Mesenchymal stem cell (in vitro differentiated cells and primary cell): ENCODE data around the gene GLI2.

Experiments used
- DNase-seq: peaks from one replicate; pipeline ENCODE4 v3.0.0-alpha.2; 2013
- H2AFZ ChIP-seq: one replicate; pipeline ENCODE4 v1.6.1; 2013; ENCODE audit warnings: low read depth, mild to moderate bottlenecking, control low read depth, inconsistent platforms, low read length, moderate library complexity
- H2AK5ac ChIP-seq: 2 replicates; pipeline ENCODE4 v1.6.1; 2013; ENCODE audit warnings: low read length, moderate library complexity, mild to moderate bottlenecking, inconsistent platforms; ENCODE audit not compliant: severe bottlenecking
- H2BK120ac ChIP-seq: one replicate; pipeline ENCODE4 v1.6.1; 2013; ENCODE audit warnings: low read depth, mild to moderate bottlenecking, inconsistent platforms, low read length, moderate library complexity
- H2BK12ac ChIP-seq, 2 experiments: one replicate each; pipeline ENCODE4 v1.6.1; 2013; ENCODE audit warnings: inconsistent platforms in 2 of 2, low read length in 2 of 2, mild to moderate bottlenecking in 2 of 2, moderate library complexity in 2 of 2, control low read depth in 1 of 2
- H2BK15ac ChIP-seq: one replicate; pipeline ENCODE4 v1.6.1; 2013; ENCODE audit warnings: mild to moderate bottlenecking, low read depth, inconsistent platforms; ENCODE audit not compliant: poor library complexity, severe bottlenecking
- H2BK5ac ChIP-seq: 2 replicates; pipeline ENCODE4 v1.6.1; 2013; ENCODE audit warnings: low read depth, mild to moderate bottlenecking, low read length, control low read depth, inconsistent platforms; ENCODE audit not compliant: poor library complexity, severe bottlenecking
- H3K14ac ChIP-seq, 2 experiments: one replicate each; pipeline ENCODE4 v1.6.1; 2013; ENCODE audit warnings: inconsistent platforms in 2 of 2, low read length in 2 of 2, control low read depth in 1 of 2, mild to moderate bottlenecking in 1 of 2, moderate library complexity in 1 of 2
- H3K18ac ChIP-seq, 2 experiments: one replicate each; pipeline ENCODE4 v1.6.1; 2013; ENCODE audit warnings: inconsistent platforms in 2 of 2, low read length in 2 of 2, control low read depth in 1 of 2, low read depth in 1 of 2, mild to moderate bottlenecking in 1 of 2
- H3K23ac ChIP-seq, 2 experiments: one replicate each; pipeline ENCODE4 v1.6.1; 2013; ENCODE audit warnings: inconsistent platforms in 2 of 2, low read length in 2 of 2, mild to moderate bottlenecking in 2 of 2, moderate library complexity in 2 of 2, control low read depth in 1 of 2
- H3K27ac ChIP-seq: 2 replicates; pipeline ENCODE4 v1.5.1; 2013; ENCODE audit warnings: mild to moderate bottlenecking, moderate library complexity, low read length, control low read depth, inconsistent platforms; ENCODE audit not compliant: poor library complexity, severe bottlenecking
- H3K27me3 ChIP-seq, 2 experiments: 2 replicates each; pipeline versions ENCODE4 v1.6.1 to v1.7.0; 2013; ENCODE audit warnings: low read length in 2 of 2, mild to moderate bottlenecking in 2 of 2, moderate library complexity in 2 of 2, control low read depth in 1 of 2, inconsistent platforms in 1 of 2; ENCODE audit not compliant: control insufficient read depth in 1 of 2, insufficient read depth in 1 of 2
- H3K36me3 ChIP-seq, 2 experiments: 2 replicates each; pipeline versions ENCODE4 v1.6.1 to v1.7.0; 2013; ENCODE audit warnings: low read length in 2 of 2, control low read depth in 1 of 2, inconsistent platforms in 1 of 2, low read depth in 1 of 2, mild to moderate bottlenecking in 1 of 2; ENCODE audit not compliant: insufficient read depth in 2 of 2, control insufficient read depth in 1 of 2
- H3K4ac ChIP-seq, 2 experiments: one replicate each; pipeline ENCODE4 v1.6.1; 2013; ENCODE audit warnings: inconsistent platforms in 2 of 2, low read length in 2 of 2, mild to moderate bottlenecking in 2 of 2, moderate library complexity in 2 of 2, control low read depth in 1 of 2, low read depth in 1 of 2
- H3K4me1 ChIP-seq: 2 replicates; pipeline ENCODE4 v1.6.1; 2013; ENCODE audit warnings: low read depth, low read length, control low read depth; ENCODE audit not compliant: control insufficient read depth, insufficient read depth
- H3K4me2 ChIP-seq: 2 replicates; pipeline ENCODE4 v1.6.1; 2013; ENCODE audit warnings: low read length, mild to moderate bottlenecking, inconsistent platforms; ENCODE audit not compliant: poor library complexity, severe bottlenecking
- H3K4me3 ChIP-seq, 2 experiments: 2 replicates each; pipeline versions ENCODE4 v1.5.1 to v1.7.0; 2013; ENCODE audit warnings: low read length in 2 of 2, mild to moderate bottlenecking in 2 of 2, control low read depth in 1 of 2, low read depth in 1 of 2; ENCODE audit not compliant: insufficient read depth in 1 of 2
- H3K79me1 ChIP-seq: replicated peaks from 2 replicates; pipeline ENCODE4 v1.6.1; 2013; ENCODE audit warnings: mild to moderate bottlenecking, control low read depth, low read length, inconsistent platforms; ENCODE audit not compliant: poor library complexity, severe bottlenecking
- H3K9ac ChIP-seq: 2 replicates; pipeline ENCODE4 v1.7.0; 2013; ENCODE audit warnings: mild to moderate bottlenecking, low read length, moderate library complexity
- H3K9me3 ChIP-seq: 2 replicates; pipeline ENCODE4 v1.7.0; 2013; ENCODE audit warnings: mild to moderate bottlenecking, low read length; ENCODE audit not compliant: control insufficient read depth
- H4K8ac ChIP-seq: one replicate; pipeline ENCODE4 v1.6.1; 2013; ENCODE audit warnings: inconsistent platforms, mild to moderate bottlenecking, low read length, moderate library complexity
- H4K91ac ChIP-seq: one replicate; pipeline ENCODE4 v1.6.1; 2013; ENCODE audit warnings: mild to moderate bottlenecking, low read length, inconsistent platforms
- WGBS: methylation state at CpG from one replicate; pipeline ENCODE4 v1.1.7; 2013; ENCODE audit warnings: mixed read lengths; 5-methylcytosine and 5-hydroxymethylcytosine counted together

GLI2 gene

GRCh38 chr2:120694034-120694433 is 41.6 kb upstream of the GLI2 start:
- no peaks in the 10 kb centered on the region for H3K36me3 ChIP-seq
- H2BK12ac ChIP-seq: no peak overlapping the region
- H2BK5ac ChIP-seq: no peak overlapping the region
- no peak overlapping the region for H3K27ac ChIP-seq
- peaks cover 7% of the 10 kb centered on the region for H3K4me1 ChIP-seq
- no peak overlapping the region for H3K4me2 ChIP-seq
- H3K79me1 ChIP-seq: no peaks in the 10 kb centered on the region
- H3K9me3 ChIP-seq: no peaks in the 10 kb centered on the region
- 90% methylated on average over 3 of the region's 4 CpGs for WGBS
- H2BK120ac ChIP-seq: no peak overlapping the region
- no peak overlapping the region for H4K91ac ChIP-seq
- peaks cover 15 to 47% of the 10 kb centered on the region in 2 experiments for H3K27me3 ChIP-seq
- H3K9ac ChIP-seq: no peak overlapping the region
- H3K14ac ChIP-seq: no peak overlapping the region
- no peak overlapping the region for H2BK15ac ChIP-seq
- no peak overlapping the region for H2AFZ ChIP-seq
- no peak overlapping the region for H3K4me3 ChIP-seq
- H3K23ac ChIP-seq: no peak overlapping the region
- H2AK5ac ChIP-seq: no peak overlapping the region
- no peak overlapping the region for H4K8ac ChIP-seq
- DNase-seq: no peak
- H3K4ac ChIP-seq: no peak overlapping the region
- no peak overlapping the region for H3K18ac ChIP-seq

DNA sequence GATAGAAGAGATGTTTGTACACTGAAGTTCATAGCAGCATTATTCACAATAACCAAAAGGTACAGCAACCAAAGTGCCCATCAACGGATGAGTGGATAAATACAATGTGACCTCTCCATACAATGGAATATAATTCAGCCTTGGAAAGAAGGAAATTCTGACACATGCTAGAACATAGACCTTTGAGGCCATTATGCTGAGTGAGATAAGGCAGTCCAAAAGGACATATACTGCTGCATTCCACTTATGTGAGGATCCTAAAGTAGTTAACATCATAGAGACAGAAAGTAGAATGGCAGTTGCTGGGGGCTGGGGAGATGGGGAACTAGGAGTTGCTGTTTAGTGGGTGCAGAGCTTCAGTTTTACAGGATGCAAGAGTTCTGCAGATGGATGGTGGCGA is 38.2 kb upstream of the GLI2 start:
- peak overlapping the region in 1 of 2 experiments; percentile 6 for H2BK12ac ChIP-seq
- H2BK5ac ChIP-seq: no peak overlapping the region
- no peak overlapping the region for H4K8ac ChIP-seq
- WGBS: 100% methylated on average over 1 of the region's 2 CpGs
- no peak overlapping the region for H3K18ac ChIP-seq
- no peak overlapping the region for H3K9ac ChIP-seq
- no peak overlapping the region for H3K27ac ChIP-seq
- no peak overlapping the region for H3K4ac ChIP-seq
- no peak overlapping the region for H3K4me3 ChIP-seq
- H3K9me3 ChIP-seq: no peaks in the 10 kb centered on the region
- H2BK120ac ChIP-seq: no peak overlapping the region
- peaks cover 10% of the 10 kb centered on the region for H3K4me1 ChIP-seq
- no peak overlapping the region for H3K4me2 ChIP-seq
- H2AK5ac ChIP-seq: no peak overlapping the region
- H3K23ac ChIP-seq: no peak overlapping the region
- H3K36me3 ChIP-seq: peaks cover 0 to 3% of the 10 kb centered on the region in 2 experiments
- no peaks in the 10 kb centered on the region for H3K79me1 ChIP-seq
- H3K27me3 ChIP-seq: peaks cover 3 to 19% of the 10 kb centered on the region in 2 experiments
- no peak overlapping the region for H2AFZ ChIP-seq
- no peak overlapping the region for H2BK15ac ChIP-seq
- DNase-seq: no peak
- H4K91ac ChIP-seq: no peak overlapping the region
- no peak overlapping the region for H3K14ac ChIP-seq

DNA sequence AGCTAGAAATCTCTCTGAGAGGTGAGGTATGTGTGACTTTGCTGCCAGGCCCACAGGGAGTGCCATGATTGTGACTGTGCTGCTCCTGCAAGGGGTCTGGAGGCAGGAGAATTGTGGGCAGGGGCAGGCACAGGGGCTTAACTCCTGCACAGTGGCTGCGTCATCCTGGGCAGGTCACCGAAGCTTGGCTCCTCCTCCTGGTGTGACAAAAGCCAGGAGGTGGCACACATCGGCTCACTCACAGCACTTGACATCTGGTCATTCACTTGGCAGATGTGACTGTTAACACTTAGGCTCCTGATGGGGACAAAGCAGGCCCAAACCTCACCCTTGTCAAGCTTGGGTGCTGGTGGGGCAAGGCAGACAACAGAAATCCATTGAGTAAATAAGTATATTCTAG is 36.4 kb upstream of the GLI2 start:
- no peak overlapping the region for H3K4me3 ChIP-seq
- H2BK12ac ChIP-seq: peak overlapping the region in 1 of 2 experiments; percentile 21

GRCh38 chr2:120700659-120701058 is 35.0 kb upstream of the GLI2 start:
- Histone ChIP-seq H4K8ac (no peak overlapping the region), H2BK5ac (no peak overlapping the region), H3K79me1 (no peaks in the 10 kb centered on the region), H3K4me2 (no peak overlapping the region), H3K18ac (no peak overlapping the region), H3K23ac (no peak overlapping the region), H3K9ac (no peak overlapping the region), H3K9me3 (no peaks in the 10 kb centered on the region), H3K4me1 (peaks cover 19% of the 10 kb centered on the region), H2BK120ac (no peak overlapping the region), H3K4ac (no peak overlapping the region), H2AK5ac (no peak overlapping the region), H3K27me3 (no peaks in the 10 kb centered on the region), H3K36me3 (peaks cover 0 to 3% of the 10 kb centered on the region in 2 experiments), H2BK15ac (no peak overlapping the region), H3K4me3 (no peak overlapping the region), H2AFZ (no peak overlapping the region), H3K27ac (no peak overlapping the region), H2BK12ac (no peak overlapping the region), H3K14ac (no peak overlapping the region), H4K91ac (no peak overlapping the region)
- 99% methylated on average over 4 of the region's 4 CpGs for WGBS
- DNase-seq: no peak

More for the DNA sequence above, 36.4 kb upstream of the GLI2 start:
- H3K9me3 ChIP-seq: no peaks in the 10 kb centered on the region
- no peak overlapping the region for H3K4ac ChIP-seq
- H3K79me1 ChIP-seq: no peaks in the 10 kb centered on the region
- H3K14ac ChIP-seq: peak overlapping the region in 1 of 2 experiments; percentile 66
- H2AK5ac ChIP-seq: no peak overlapping the region
- peak overlapping the region in 1 of 2 experiments; percentile 46 for H3K18ac ChIP-seq
- peak overlapping the region; percentile 26 for H2BK15ac ChIP-seq
- peaks cover 17% of the 10 kb centered on the region for H3K4me1 ChIP-seq
- 89% methylated on average over 3 of the region's 3 CpGs for WGBS
- H3K23ac ChIP-seq: no peak overlapping the region
- no peak for DNase-seq
- H2AFZ ChIP-seq: no peak overlapping the region
- no peak overlapping the region for H4K8ac ChIP-seq
- peaks cover 3 to 7% of the 10 kb centered on the region in 2 experiments for H3K27me3 ChIP-seq
- no peak overlapping the region for H3K4me2 ChIP-seq
- no peak overlapping the region for H2BK120ac ChIP-seq
- peaks cover 0 to 3% of the 10 kb centered on the region in 2 experiments for H3K36me3 ChIP-seq
- no peak overlapping the region for H2BK5ac ChIP-seq
- H3K9ac ChIP-seq: no peak overlapping the region
- H4K91ac ChIP-seq: no peak overlapping the region
- no peak overlapping the region for H3K27ac ChIP-seq
